PFSK-1 (cell line): Measurements from ENCODE around the gene FOXD1.

Source experiments
- FOXP2 ChIP-seq: optimal IDR thresholded peaks from 2 replicates; pipeline ENCODE3; 2011; ENCODE audit warnings: borderline replicate concordance, control low read depth, inconsistent platforms; ENCODE audit not compliant: insufficient read depth; ENCODE audit errors: extremely low read length, extremely low read depth
- POLR2AphosphoS5 ChIP-seq: IDR thresholded peaks from 2 replicates; pipeline ENCODE4 v1.6.1; 2012; ENCODE audit warnings: low read depth, mild to moderate bottlenecking, control low read depth, low read length, moderate library complexity
- REST ChIP-seq, 2 experiments: IDR thresholded peaks; 2 replicates each; pipeline versions ENCODE4 v1.6.1 to v1.8.0; 2011 to 2012; ENCODE audit warnings: low read depth in 2 of 2, low read length in 2 of 2, control low read depth in 1 of 2, inconsistent platforms in 1 of 2, mild to moderate bottlenecking in 1 of 2, moderate library complexity in 1 of 2; ENCODE audit not compliant: insufficient read depth in 1 of 2
- SIN3A ChIP-seq: IDR thresholded peaks from 2 replicates; pipeline ENCODE4 v1.6.1; 2012; ENCODE audit warnings: mild to moderate bottlenecking, low read length, moderate library complexity, borderline replicate concordance; ENCODE audit not compliant: insufficient read depth
- TAF1 ChIP-seq: IDR thresholded peaks from 2 replicates; pipeline ENCODE4 v1.6.1; 2012; ENCODE audit warnings: low read length, control low read depth, borderline replicate concordance; ENCODE audit not compliant: insufficient read depth

Gene FOXD1

GRCh38 chr5:73446631-73447529 lies 1.7 kb downstream of the FOXD1 start:
- no peak for TF ChIP-seq SIN3A
- TF ChIP-seq FOXP2, result no peak
- TF ChIP-seq REST (IDR thresholded peaks at IDR 0.05; ENCODE audit: insufficient read depth in 1 of 2, low read depth in 2 of 2, low read length in 2 of 2), result no peak
- no peak for TF ChIP-seq POLR2AphosphoS5
- no peak for TF ChIP-seq TAF1

DNA sequence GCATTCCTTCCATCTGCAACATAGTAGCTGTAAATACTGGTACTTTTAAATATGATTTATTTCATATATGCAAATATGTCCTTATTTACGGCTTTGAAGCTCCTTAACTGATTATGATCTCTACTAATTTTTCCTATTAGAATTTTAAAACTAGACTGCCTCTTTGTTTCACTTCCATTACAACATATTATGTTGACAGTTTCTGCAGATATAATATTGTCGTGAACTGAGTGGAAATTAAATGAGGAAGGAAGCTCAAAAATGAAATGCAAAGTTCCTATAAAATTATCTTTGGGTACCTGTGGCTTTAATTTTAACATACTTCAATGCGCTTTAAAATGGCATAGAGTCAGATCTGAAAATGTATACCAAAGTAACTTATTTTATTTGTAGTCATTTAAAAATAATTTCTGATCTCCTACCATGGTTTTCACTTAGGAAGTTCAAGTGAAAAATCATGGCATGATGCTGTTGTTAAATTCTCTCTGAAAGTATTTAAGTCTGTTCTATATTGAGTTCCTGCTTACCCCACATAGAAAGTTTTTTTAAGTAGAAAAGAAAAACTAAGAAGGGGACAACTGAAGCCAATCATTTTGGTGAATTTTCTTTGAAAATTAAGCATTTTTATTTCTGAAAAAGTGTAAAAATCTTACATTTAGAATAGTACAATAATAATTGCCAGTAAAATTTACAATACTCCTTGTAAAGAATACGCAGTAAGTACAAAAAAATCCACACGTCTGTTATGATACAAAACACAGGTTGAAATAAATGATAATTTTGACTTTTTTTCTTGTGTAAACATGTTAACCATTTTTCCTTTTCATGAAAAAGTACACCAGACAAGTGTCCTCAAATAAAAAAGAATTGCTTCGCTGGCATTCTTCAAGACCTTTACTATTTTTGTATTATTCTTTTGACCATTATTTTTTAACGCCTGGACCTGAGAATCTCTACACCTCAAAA lies 2.6 kb downstream of the FOXD1 start:
- no peak for TF ChIP-seq REST (IDR thresholded peaks at IDR 0.05; ENCODE audit: insufficient read depth in 1 of 2, low read depth in 2 of 2, low read length in 2 of 2)
- no peak for TF ChIP-seq POLR2AphosphoS5
- no peak for TF ChIP-seq FOXP2
- no peak for TF ChIP-seq TAF1
- no peak for TF ChIP-seq SIN3A

DNA sequence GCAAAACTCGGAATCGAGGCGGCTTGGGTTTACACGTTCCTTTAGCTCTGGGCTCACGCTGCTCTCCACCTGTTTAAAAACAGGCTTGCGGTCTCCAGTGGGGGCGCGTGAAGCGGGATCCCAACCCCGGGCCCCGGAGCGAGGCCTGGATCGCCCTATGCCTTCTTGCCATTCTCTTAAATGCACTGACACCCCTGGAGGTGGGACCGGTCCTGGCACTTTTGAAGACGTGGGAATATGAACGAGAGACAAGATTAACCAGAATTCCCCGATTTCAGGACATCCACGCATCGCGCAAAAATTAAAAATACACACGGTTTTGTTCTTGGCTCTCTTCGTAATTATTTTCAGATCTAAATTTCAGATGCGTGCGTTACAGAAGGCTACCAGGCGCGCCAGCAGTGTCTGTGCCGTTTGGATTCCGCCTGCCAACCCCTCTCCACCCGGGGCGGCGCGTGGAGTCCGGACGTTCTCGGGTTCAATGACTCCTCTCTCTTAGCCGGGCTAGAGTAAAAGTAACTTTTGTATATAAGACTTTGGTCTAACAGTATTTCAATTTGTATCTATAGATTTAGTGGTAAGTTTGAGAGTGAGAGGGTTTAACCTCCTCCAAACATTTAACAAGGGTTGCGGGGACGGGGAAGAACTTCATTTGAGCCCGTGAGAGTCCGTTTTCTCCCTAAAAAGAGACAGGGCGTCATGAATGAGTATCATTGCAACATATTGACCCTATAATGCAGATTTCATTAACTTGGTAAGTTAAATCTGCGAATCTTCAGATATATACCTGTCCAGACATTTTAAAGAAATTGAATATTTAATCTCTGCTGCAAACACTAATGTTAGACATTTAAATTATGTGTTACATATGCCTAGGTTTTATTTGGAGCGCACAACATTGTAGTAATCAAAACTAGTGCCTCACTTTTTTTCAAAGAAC lies 3.8 kb downstream of the FOXD1 start:
- TF ChIP-seq TAF1 (no peak), SIN3A (no peak), REST (IDR thresholded peaks at IDR 0.05; ENCODE audit: insufficient read depth in 1 of 2, low read depth in 2 of 2, low read length in 2 of 2) (no peak), POLR2AphosphoS5 (no peak), FOXP2 (no peak)

DNA sequence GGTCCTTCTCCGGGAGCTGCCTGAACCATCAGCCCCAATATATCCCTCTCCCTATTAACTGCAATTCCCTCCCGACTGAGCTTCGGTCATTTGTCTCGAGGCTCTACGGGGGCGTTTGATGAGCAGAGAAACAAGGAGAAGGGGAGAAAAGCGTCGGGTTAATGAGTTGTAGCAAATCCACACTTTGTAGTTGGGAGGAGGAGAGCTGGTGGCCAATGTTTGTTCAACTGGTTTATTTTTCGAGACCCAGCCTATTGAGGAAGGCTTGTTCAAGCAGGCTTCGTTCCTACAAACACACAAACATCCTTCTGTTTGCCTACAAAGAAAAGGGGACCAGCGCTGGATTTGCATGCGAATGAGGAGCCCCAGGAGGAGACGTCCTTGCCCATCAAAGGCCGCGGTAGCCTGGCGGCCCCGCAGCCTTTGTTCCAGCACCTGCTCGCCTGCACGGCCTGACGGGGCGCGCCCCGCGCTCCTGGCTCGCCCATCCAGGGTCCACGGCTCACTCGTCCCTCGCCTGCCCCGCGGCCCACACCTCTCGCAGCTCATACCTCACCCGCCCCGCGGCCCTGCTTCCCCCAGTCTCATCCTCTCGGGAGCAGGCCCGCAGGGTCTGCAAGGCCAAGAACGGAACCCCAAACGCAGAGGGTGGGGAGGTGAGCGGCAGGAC lies 4.6 kb downstream of the FOXD1 start:
- TF ChIP-seq POLR2AphosphoS5 (no peak), TAF1 (no peak), SIN3A (no peak)
